K562 (cell line): Measurements from ENCODE around the gene TCIRG1. TPM values are rescaled to one million over a fixed set of nuclear protein-coding genes. Genes with fewer than 3 reads are reported as not detected.
A peak's percentile ranks its signal among the peaks of the same experiment; 100 is the strongest.

ENCODE experiments used
- CAMTA2 ChIP-seq: fragments of 250-450 bp; sonication (Bioruptor Pico); conservative IDR thresholded peaks from 2 replicates; pipeline ENCODE4 v1.5.1; 2022
- E2F4 ChIP-seq: sonication (generic); formaldehyde crosslinking; IDR thresholded peaks from 2 replicates; pipeline ENCODE4 v1.8.0; 2022; ENCODE audit warnings: mild to moderate bottlenecking, low read depth, missing genetic modification reagents
- FOXA3 ChIP-seq, 2 experiments: fragments of 450-650 bp in 1 of 2; sonication (generic) in 1 of 2; formaldehyde crosslinking; IDR thresholded peaks in 1 of 2; conservative IDR thresholded peaks in 1 of 2; 2 replicates each; pipeline versions ENCODE4 v1.4.0 to v1.8.0; 2020 to 2022; ENCODE audit warnings: mild to moderate bottlenecking in 2 of 2, missing genetic modification reagents in 1 of 2
- GATAD2B ChIP-seq: fragments of 450-650 bp; IDR thresholded peaks from 2 replicates; pipeline ENCODE4 v1.6.1; 2017; ENCODE audit warnings: mild to moderate bottlenecking, borderline replicate concordance
- MEF2A ChIP-seq: IDR thresholded peaks from 2 replicates; pipeline ENCODE4 v1.6.1; 2011; ENCODE audit warnings: low read depth, mild to moderate bottlenecking, low read length, moderate library complexity; ENCODE audit not compliant: control insufficient read depth
- NEUROD1 ChIP-seq: fragments of 150-350 bp; IDR thresholded peaks from 2 replicates; pipeline ENCODE4 v1.6.1; 2014; ENCODE audit warnings: borderline replicate concordance, low read length, low read depth; ENCODE audit not compliant: partially characterized antibody
- RCOR1 ChIP-seq, 2 experiments: IDR thresholded peaks; 2 replicates each; pipeline ENCODE4 v1.6.1; 2012; ENCODE audit warnings: low read depth in 2 of 2, low read length in 2 of 2, borderline replicate concordance in 1 of 2, improper control_type of control experiment in 1 of 2
- SMARCA4 ChIP-seq: fragments of 450-650 bp; IDR thresholded peaks from 2 replicates; pipeline ENCODE4 v1.6.1; 2016
- SRF ChIP-seq, 2 experiments: fragments of 250-450, 450-650 bp in 1 of 2; sonication (Bioruptor Pico) in 1 of 2; sonication (generic) in 1 of 2; formaldehyde crosslinking; IDR thresholded peaks; 2 replicates each; pipeline versions ENCODE4 v1.5.0 to v1.5.1; 2020 to 2022; ENCODE audit warnings: mild to moderate bottlenecking in 1 of 2, missing genetic modification reagents in 1 of 2
- TCFL5 ChIP-seq: fragments of 250-450 bp; sonication (Bioruptor Pico); conservative IDR thresholded peaks from 2 replicates; pipeline ENCODE4 v1.6.1; 2021; ENCODE audit warnings: mild to moderate bottlenecking, moderate library complexity, matching md5 sums
- TOE1 ChIP-seq, 2 experiments: fragments of 450-650 bp in 1 of 2; sonication (generic) in 1 of 2; formaldehyde crosslinking in 1 of 2; IDR thresholded peaks; 2 replicates each; pipeline versions ENCODE4 v1.7.1 to v1.8.0; 2016 to 2022; ENCODE audit warnings: borderline replicate concordance in 2 of 2, mild to moderate bottlenecking in 2 of 2, antibody characterized with exemption in 1 of 2, inconsistent platforms in 1 of 2, low read depth in 1 of 2, missing genetic modification reagents in 1 of 2, moderate library complexity in 1 of 2
- ZBTB1 ChIP-seq: sonication (generic); formaldehyde crosslinking; IDR thresholded peaks from 2 replicates; pipeline ENCODE4 v1.8.1; 2023; ENCODE audit warnings: missing genetic modification reagents, low read depth, mild to moderate bottlenecking, borderline replicate concordance
- ZC3H8 ChIP-seq: fragments of 450-650 bp; IDR thresholded peaks from 2 replicates; pipeline ENCODE4 v1.6.1; 2017
- ZNF274 ChIP-seq: IDR thresholded peaks from 2 replicates; pipeline ENCODE4 v1.6.1; 2011; ENCODE audit warnings: low read depth, mild to moderate bottlenecking, low read length, moderate library complexity, borderline replicate concordance
- ZNF445 ChIP-seq: fragments of 250-450 bp; sonication (Bioruptor Pico); IDR thresholded peaks from 2 replicates; pipeline ENCODE4 v1.4.0; 2020; ENCODE audit warnings: low read depth, mild to moderate bottlenecking, moderate library complexity
- ZNF584 ChIP-seq: fragments of 200-800 bp; sonication (Bioruptor generic); IDR thresholded peaks from 2 replicates; pipeline ENCODE4 v1.6.1; 2016; ENCODE audit warnings: low read depth, mild to moderate bottlenecking, missing genetic modification characterization, missing compliant biosample characterization
- polyA plus RNA-seq, 8 experiments: library from polyadenylated mRNA; depleted of rRNA in 4 of 8; stranded (reverse) in 5 of 8; unstranded in 3 of 8; fragments of >200 nt; fragmentation: Nextera tagmentation in 2 of 8; fragmentation: Illumina TruSeq in 1 of 8; extraction: Ambion mirVana in 2 of 8; extraction: Trizol in 1 of 8; gene quantifications; 2 replicates each; pipeline versions ENCODE4 v1.2.1 to v1.2.3, GENCODE V29; 2011 to 2014; ENCODE audit warnings: inconsistent platforms in 1 of 8, missing spikeins in 1 of 8
- total RNA-seq, 7 experiments: library from RNA; depleted of rRNA in 6 of 7; stranded (reverse); fragments of >200 nt in 6 of 7; fragmentation: Illumina TruSeq in 2 of 7; extraction: Trizol in 2 of 7; gene quantifications; 2 replicates each; pipeline versions ENCODE4 v1.2.1 to v1.2.3, GENCODE V29; 2011 to 2021; ENCODE audit warnings: low replicate concordance in 1 of 7
- TF ChIP-seq, protein P1 (sequence below): sonication (generic); formaldehyde crosslinking; IDR thresholded peaks from 2 replicates; pipeline ENCODE4 v1.8.0; 2023; ENCODE audit warnings: missing genetic modification reagents, mild to moderate bottlenecking, borderline replicate concordance

The TCIRG1 gene
- total and polyA plus RNA-seq, 9 of the 15 experiments (the other 6 are each of a cell fraction or from before 2014, with no cell fraction given) = 0.49 to 143 (median 24.4) TPM

DNA sequence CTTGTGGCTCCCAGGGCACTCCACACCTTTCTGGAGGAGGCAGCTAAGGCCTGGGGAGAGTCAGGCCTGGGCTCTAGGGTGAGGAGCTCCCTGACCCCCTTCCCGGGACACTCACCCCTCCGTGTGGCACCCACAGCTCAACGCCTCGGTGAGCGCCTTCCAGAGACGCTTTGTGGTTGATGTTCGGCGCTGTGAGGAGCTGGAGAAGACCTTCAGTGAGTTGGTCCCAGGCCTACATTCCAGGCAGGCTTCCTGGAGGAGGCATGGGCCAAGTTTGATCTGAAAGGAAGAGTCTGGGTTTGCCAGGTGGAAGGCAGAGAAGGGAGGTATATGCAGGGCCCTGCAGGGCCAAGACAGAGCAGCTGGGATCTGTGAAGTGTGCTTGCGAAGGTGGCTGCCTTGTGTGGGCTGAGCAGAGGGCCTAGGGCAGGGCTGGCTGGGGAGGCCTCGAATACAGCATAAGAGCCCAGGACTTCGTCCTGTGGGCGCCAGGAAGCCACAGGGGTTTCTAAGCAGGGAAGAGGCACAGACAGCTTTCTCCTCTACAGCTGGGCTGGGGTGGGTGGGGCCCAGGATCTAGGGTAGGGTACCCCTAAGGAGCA is 2.9 kb downstream of the TCIRG1 start (continued):
- TF ChIP-seq E2F4 (no peak), SMARCA4 (no peak), ZNF584 (CRISPR knock-in tag) (no peak), GATAD2B (no peak), RCOR1 (IDR thresholded peaks at IDR 0.05; ENCODE audit: borderline replicate concordance in 1 of 2, low read depth in 2 of 2, low read length in 2 of 2) (peak in 1 of 2 experiments; percentile 61; a peak in 1 of 4 replicates), NEUROD1 (no peak), ZBTB1 (CRISPR knock-in tag) (no peak), FOXA3 (CRISPR knock-in tag; conservative IDR thresholded peaks at IDR 0.05 in 1 of 2, IDR thresholded peaks at IDR 0.05 in 1 of 2) (no peak), CAMTA2 (no peak), ZC3H8 (no peak), TCFL5 (CRISPR knock-in tag) (no peak), MEF2A (no peak), ZNF274 (no peak), ZNF445 (no peak), TOE1 (IDR thresholded peaks at IDR 0.05; ENCODE audit: borderline replicate concordance) (no peak), TOE1 (CRISPR knock-in tag; IDR thresholded peaks at IDR 0.05; ENCODE audit: borderline replicate concordance, low read depth) (no peak), SRF (CRISPR knock-in tag; IDR thresholded peaks at IDR 0.05) (no peak)
- TF ChIP-seq, protein P1, sequence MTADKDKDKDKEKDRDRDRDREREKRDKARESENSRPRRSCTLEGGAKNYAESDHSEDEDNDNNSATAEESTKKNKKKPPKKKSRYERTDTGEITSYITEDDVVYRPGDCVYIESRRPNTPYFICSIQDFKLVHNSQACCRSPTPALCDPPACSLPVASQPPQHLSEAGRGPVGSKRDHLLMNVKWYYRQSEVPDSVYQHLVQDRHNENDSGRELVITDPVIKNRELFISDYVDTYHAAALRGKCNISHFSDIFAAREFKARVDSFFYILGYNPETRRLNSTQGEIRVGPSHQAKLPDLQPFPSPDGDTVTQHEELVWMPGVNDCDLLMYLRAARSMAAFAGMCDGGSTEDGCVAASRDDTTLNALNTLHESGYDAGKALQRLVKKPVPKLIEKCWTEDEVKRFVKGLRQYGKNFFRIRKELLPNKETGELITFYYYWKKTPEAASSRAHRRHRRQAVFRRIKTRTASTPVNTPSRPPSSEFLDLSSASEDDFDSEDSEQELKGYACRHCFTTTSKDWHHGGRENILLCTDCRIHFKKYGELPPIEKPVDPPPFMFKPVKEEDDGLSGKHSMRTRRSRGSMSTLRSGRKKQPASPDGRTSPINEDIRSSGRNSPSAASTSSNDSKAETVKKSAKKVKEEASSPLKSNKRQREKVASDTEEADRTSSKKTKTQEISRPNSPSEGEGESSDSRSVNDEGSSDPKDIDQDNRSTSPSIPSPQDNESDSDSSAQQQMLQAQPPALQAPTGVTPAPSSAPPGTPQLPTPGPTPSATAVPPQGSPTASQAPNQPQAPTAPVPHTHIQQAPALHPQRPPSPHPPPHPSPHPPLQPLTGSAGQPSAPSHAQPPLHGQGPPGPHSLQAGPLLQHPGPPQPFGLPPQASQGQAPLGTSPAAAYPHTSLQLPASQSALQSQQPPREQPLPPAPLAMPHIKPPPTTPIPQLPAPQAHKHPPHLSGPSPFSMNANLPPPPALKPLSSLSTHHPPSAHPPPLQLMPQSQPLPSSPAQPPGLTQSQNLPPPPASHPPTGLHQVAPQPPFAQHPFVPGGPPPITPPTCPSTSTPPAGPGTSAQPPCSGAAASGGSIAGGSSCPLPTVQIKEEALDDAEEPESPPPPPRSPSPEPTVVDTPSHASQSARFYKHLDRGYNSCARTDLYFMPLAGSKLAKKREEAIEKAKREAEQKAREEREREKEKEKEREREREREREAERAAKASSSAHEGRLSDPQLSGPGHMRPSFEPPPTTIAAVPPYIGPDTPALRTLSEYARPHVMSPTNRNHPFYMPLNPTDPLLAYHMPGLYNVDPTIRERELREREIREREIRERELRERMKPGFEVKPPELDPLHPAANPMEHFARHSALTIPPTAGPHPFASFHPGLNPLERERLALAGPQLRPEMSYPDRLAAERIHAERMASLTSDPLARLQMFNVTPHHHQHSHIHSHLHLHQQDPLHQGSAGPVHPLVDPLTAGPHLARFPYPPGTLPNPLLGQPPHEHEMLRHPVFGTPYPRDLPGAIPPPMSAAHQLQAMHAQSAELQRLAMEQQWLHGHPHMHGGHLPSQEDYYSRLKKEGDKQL = no peak
